PFSK-1 (cell line): ENCODE data around the gene GSG1. TPM values are rescaled to one million over a fixed set of nuclear protein-coding genes. Genes with fewer than 3 reads are reported as not detected.

Experiments used
- FOXP2 ChIP-seq: optimal IDR thresholded peaks from 2 replicates; pipeline ENCODE3; 2011; ENCODE audit warnings: borderline replicate concordance, control low read depth, inconsistent platforms; ENCODE audit not compliant: insufficient read depth; ENCODE audit errors: extremely low read length, extremely low read depth
- POLR2AphosphoS5 ChIP-seq: IDR thresholded peaks from 2 replicates; pipeline ENCODE4 v1.6.1; 2012; ENCODE audit warnings: low read depth, mild to moderate bottlenecking, control low read depth, low read length, moderate library complexity
- REST ChIP-seq, 2 experiments: IDR thresholded peaks; 2 replicates each; pipeline versions ENCODE4 v1.6.1 to v1.8.0; 2011 to 2012; ENCODE audit warnings: low read depth in 2 of 2, low read length in 2 of 2, control low read depth in 1 of 2, inconsistent platforms in 1 of 2, mild to moderate bottlenecking in 1 of 2, moderate library complexity in 1 of 2; ENCODE audit not compliant: insufficient read depth in 1 of 2
- SIN3A ChIP-seq: IDR thresholded peaks from 2 replicates; pipeline ENCODE4 v1.6.1; 2012; ENCODE audit warnings: mild to moderate bottlenecking, low read length, moderate library complexity, borderline replicate concordance; ENCODE audit not compliant: insufficient read depth
- TAF1 ChIP-seq: IDR thresholded peaks from 2 replicates; pipeline ENCODE4 v1.6.1; 2012; ENCODE audit warnings: low read length, control low read depth, borderline replicate concordance; ENCODE audit not compliant: insufficient read depth
- polyA plus RNA-seq: library from polyadenylated mRNA; unstranded; fragments of >200 nt; gene quantifications from one replicate; pipeline ENCODE4 v1.2.1, GENCODE V29; 2012; ENCODE audit warnings: low read depth, missing spikeins; ENCODE audit not compliant: insufficient read length

Gene GSG1
- not detected for polyA plus RNA-seq

GRCh38 chr12:13103391-13104033 is at the start of gene GSG1:
Gene GSG1 (minus strand): TSS chr12:13103667. CDS start chr12:13103512, 155 bp downstream.
- TF ChIP-seq FOXP2 (no peak), POLR2AphosphoS5 (no peak), SIN3A (no peak), TAF1 (no peak), REST (IDR thresholded peaks at IDR 0.05; ENCODE audit: insufficient read depth in 1 of 2, low read depth in 2 of 2, low read length in 2 of 2) (no peak)

- TF ChIP-seq REST (IDR thresholded peaks at IDR 0.05; ENCODE audit: insufficient read depth in 1 of 2, low read depth in 2 of 2, low read length in 2 of 2) = no peak
- no peak for TF ChIP-seq FOXP2
- TF ChIP-seq SIN3A = no peak
- no peak for TF ChIP-seq TAF1
- no peak for TF ChIP-seq POLR2AphosphoS5
Measured at GRCh38 chr12:13153180-13153579, 49.7 kb upstream of the GSG1 start.

- TF ChIP-seq SIN3A (no peak), REST (IDR thresholded peaks at IDR 0.05; ENCODE audit: insufficient read depth in 1 of 2, low read depth in 2 of 2, low read length in 2 of 2) (no peak), POLR2AphosphoS5 (no peak), FOXP2 (no peak), TAF1 (no peak)
Measured at GRCh38 chr12:13152756-13153155, 49.3 kb upstream of the GSG1 start.

GRCh38 chr12:13152281-13152680 is 48.8 kb upstream of the GSG1 start:
- no peak for TF ChIP-seq SIN3A

- no peak for TF ChIP-seq POLR2AphosphoS5
- TF ChIP-seq TAF1 = no peak
- TF ChIP-seq SIN3A = no peak
- TF ChIP-seq REST (IDR thresholded peaks at IDR 0.05; ENCODE audit: insufficient read depth in 1 of 2, low read depth in 2 of 2, low read length in 2 of 2) = no peak
- no peak for TF ChIP-seq FOXP2
Measured at GRCh38 chr12:13149411-13149810, 45.9 kb upstream of the GSG1 start.
